Measurements from ENCODE around the gene SERPINB1. TPM values are rescaled to one million over a fixed set of nuclear protein-coding genes. Genes with fewer than 3 reads are reported as not detected.
A peak's percentile ranks its signal among the peaks of the same experiment; 100 is the strongest.
"Not testable (repeated sequence)": the region's sequence is repeated elsewhere in the genome, so short reads cannot be mapped to it uniquely, and the experiment has no call there.

SERPINB1 gene
- total and polyA plus RNA-seq, 4 donors: 58.0 to 242 (median 95.7) TPM

DNA sequence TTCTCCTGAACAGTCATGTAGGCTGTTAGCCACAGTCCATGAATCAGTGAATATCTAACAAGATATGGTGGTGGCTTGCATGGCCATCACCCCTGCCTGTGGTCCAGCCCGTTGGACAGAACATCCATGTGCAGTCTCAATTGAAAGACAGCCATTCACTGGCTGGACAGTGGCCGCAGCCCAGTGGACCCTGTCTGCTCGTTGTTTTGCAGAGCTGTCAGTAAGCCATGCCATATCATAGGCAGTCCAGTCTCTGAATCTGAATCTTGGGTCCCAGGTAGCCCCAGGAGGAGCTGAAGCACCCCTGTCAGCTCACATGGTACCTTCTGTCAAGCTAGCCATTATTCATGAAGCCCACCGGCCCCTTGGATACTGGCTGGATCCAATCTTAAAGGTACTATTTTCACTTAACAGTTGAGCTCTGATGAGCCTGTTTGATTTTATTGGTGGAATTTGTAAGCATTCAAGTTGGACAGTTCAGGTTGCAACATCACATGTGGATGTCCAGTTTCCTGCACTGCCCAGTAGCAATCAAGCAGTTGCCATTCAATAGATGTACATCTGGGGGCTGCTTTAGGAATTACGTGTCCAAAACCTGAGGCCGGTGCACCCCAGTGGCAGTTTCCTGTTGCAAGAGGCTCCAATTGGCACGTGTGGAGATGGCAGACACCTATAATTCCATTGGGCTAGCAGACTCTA is 37.8 kb downstream of the SERPINB1 start:
- Histone ChIP-seq H3K27me3 (ENCODE audit: control insufficient read depth in 3 of 3, insufficient read depth in 3 of 3, low read length in 2 of 3) (no peaks in the 10 kb centered on the region), H3K36me3 (ENCODE audit: control insufficient read depth in 4 of 4, insufficient read depth in 4 of 4, low read length in 4 of 4) (no peaks in the 10 kb centered on the region), H3K4me1 (ENCODE audit: control insufficient read depth in 5 of 5, insufficient read depth in 5 of 5, low read length in 5 of 5) (peaks cover 0 to 29% (median 0%) of the 10 kb centered on the region in 5 donors), H3K9ac (ENCODE audit: insufficient read depth in 1 of 2, low read length in 2 of 2) (no peak overlapping the region), H3K9me3 (ENCODE audit: control insufficient read depth in 4 of 4, insufficient read depth in 3 of 4, low read length in 3 of 4) (no peaks in the 10 kb centered on the region), H3K4me3 (no peak overlapping the region), H3K27ac (ENCODE audit: low read depth in 1 of 2, low read length in 1 of 2) (no peak overlapping the region)
- TF ChIP-seq, protein P1, sequence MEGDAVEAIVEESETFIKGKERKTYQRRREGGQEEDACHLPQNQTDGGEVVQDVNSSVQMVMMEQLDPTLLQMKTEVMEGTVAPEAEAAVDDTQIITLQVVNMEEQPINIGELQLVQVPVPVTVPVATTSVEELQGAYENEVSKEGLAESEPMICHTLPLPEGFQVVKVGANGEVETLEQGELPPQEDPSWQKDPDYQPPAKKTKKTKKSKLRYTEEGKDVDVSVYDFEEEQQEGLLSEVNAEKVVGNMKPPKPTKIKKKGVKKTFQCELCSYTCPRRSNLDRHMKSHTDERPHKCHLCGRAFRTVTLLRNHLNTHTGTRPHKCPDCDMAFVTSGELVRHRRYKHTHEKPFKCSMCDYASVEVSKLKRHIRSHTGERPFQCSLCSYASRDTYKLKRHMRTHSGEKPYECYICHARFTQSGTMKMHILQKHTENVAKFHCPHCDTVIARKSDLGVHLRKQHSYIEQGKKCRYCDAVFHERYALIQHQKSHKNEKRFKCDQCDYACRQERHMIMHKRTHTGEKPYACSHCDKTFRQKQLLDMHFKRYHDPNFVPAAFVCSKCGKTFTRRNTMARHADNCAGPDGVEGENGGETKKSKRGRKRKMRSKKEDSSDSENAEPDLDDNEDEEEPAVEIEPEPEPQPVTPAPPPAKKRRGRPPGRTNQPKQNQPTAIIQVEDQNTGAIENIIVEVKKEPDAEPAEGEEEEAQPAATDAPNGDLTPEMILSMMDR (IDR thresholded peaks at IDR 0.05; ENCODE audit: control extremely low read depth, extremely low read depth): no peak
- no peak for ATAC-seq (ENCODE audit: insufficient read depth, low FRiP score)
- no peak for DNase-seq
- WGBS, 2 donors: 73 to 85% methylated on average over 7 of the region's 7 CpGs

GRCh38 chr6:2802521-2803060 is 39.1 kb downstream of the SERPINB1 start:
- Histone ChIP-seq H3K27ac (ENCODE audit: low read depth in 1 of 2, low read length in 1 of 2) (no peak overlapping the region), H3K9me3 (ENCODE audit: control insufficient read depth in 4 of 4, insufficient read depth in 3 of 4, low read length in 3 of 4) (no peaks in the 10 kb centered on the region), H3K4me1 (ENCODE audit: control insufficient read depth in 5 of 5, insufficient read depth in 5 of 5, low read length in 5 of 5) (peaks cover 0 to 34% (median 0%) of the 10 kb centered on the region in 5 donors), H3K27me3 (ENCODE audit: control insufficient read depth in 3 of 3, insufficient read depth in 3 of 3, low read length in 2 of 3) (no peaks in the 10 kb centered on the region), H3K4me3 (no peak overlapping the region), H3K9ac (ENCODE audit: insufficient read depth in 1 of 2, low read length in 2 of 2) (no peak overlapping the region), H3K36me3 (ENCODE audit: control insufficient read depth in 4 of 4, insufficient read depth in 4 of 4, low read length in 4 of 4) (no peaks in the 10 kb centered on the region)
- no peak for DNase-seq
- no peak for ATAC-seq (ENCODE audit: insufficient read depth, low FRiP score)
- WGBS, 2 donors: 94 to 95% methylated on average over 8 of the region's 8 CpGs
- TF ChIP-seq, protein P1 (IDR thresholded peaks at IDR 0.05; ENCODE audit: control extremely low read depth, extremely low read depth): no peak

DNA sequence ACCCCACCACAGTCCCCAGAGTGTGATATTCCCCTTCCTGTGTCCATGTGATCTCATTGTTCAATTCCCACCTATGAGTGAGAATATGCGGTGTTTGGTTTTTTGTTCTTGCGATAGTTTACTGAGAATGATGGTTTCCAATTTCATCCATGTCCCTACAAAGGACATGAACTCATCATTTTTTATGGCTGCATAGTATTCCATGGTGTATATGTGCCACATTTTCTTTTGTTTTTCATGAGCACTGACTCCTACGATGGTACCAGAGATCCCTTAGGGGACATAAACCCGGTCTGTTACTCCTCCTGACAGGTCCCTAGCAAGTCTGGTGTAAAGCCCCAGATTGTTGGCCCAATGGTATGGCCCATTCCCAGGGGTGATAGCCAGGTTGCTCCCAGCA is 40.0 kb downstream of the SERPINB1 start:
- not testable (repeated sequence) for H3K9ac ChIP-seq (ENCODE audit: insufficient read depth in 1 of 2, low read length in 2 of 2); H3K4me3 ChIP-seq; H3K27me3 ChIP-seq (ENCODE audit: control insufficient read depth in 3 of 3, insufficient read depth in 3 of 3, low read length in 2 of 3); DNase-seq; H3K9me3 ChIP-seq (ENCODE audit: control insufficient read depth in 4 of 4, insufficient read depth in 3 of 4, low read length in 3 of 4); ATAC-seq (ENCODE audit: insufficient read depth, low FRiP score); H3K36me3 ChIP-seq (ENCODE audit: control insufficient read depth in 4 of 4, insufficient read depth in 4 of 4, low read length in 4 of 4); H3K27ac ChIP-seq (ENCODE audit: low read depth in 1 of 2, low read length in 1 of 2)
- 79 to 97% methylated on average over 2 of the region's 4 CpGs for WGBS, 2 donors
- peaks cover 0 to 40% (median 0%) of the 10 kb centered on the region in 5 donors for H3K4me1 ChIP-seq (ENCODE audit: control insufficient read depth in 5 of 5, insufficient read depth in 5 of 5, low read length in 5 of 5)

DNA sequence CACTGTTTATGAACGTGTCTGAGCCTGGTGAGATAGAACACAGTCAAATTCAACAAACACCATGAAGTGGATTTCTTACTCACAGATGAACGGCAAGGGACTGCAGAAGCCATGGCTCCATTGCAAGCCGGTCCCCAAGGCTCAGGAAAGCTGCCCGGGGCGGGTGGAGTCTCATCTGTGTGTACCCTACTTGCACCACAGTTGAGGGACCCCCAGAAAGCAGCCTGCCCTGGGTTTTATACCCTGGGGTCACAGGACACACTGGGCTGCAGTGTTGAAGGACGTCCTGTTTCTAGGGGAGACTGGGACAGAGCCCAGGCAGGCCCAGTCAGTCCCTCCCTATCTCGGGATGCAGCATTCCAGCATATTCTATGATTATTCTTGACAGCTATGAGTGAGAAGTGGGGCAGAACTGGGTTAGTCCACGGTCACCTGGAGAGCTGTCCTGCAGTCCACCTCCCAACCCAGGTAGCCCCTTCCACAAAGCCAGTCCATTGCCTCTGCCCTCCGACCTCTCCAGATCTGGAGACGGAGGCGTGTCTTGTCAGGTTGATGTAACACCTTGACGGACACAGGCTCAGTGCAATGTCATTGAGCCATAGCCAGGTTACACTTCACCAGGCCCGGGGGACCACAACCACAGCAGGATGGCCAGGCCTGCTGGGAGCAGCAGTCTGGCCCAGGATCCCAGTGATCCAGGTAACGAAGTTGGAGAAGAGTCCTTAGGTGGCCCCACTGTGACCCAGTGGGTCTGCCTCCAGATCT is 40.9 kb downstream of the SERPINB1 start:
- Histone ChIP-seq H3K9me3 (ENCODE audit: control insufficient read depth in 4 of 4, insufficient read depth in 3 of 4, low read length in 3 of 4) (no peaks in the 10 kb centered on the region), H3K27ac (ENCODE audit: low read depth in 1 of 2, low read length in 1 of 2) (peak overlapping the region; percentile 22 to 68), H3K9ac (ENCODE audit: insufficient read depth in 1 of 2, low read length in 2 of 2) (no peak overlapping the region), H3K27me3 (ENCODE audit: control insufficient read depth in 3 of 3, insufficient read depth in 3 of 3, low read length in 2 of 3) (no peaks in the 10 kb centered on the region), H3K4me1 (ENCODE audit: control insufficient read depth in 5 of 5, insufficient read depth in 5 of 5, low read length in 5 of 5) (peaks cover 0 to 36% (median 0%) of the 10 kb centered on the region in 5 donors), H3K36me3 (ENCODE audit: control insufficient read depth in 4 of 4, insufficient read depth in 4 of 4, low read length in 4 of 4) (peaks cover 0 to 2% (median 0%) of the 10 kb centered on the region in 4 donors), H3K4me3 (no peak overlapping the region)
- TF ChIP-seq, protein P1 (IDR thresholded peaks at IDR 0.05; ENCODE audit: control extremely low read depth, extremely low read depth): no peak
- WGBS, 2 donors: 79 to 90% methylated on average over 14 of the region's 14 CpGs
- ATAC-seq (ENCODE audit: insufficient read depth, low FRiP score): no peak
- DNase-seq: no peak

All from lung (tissue), 12 donors.